Stimulated activated CD4-positive, alpha-beta T cell treated with anti-CD3 and anti-CD28 coated beads, Interleukin-12 subunit alpha, Interleukin-12 subunit beta, amount 100 ng/mL, for 48 hours (primary cell): Measurements from ENCODE around the gene EVPL.
A peak's percentile ranks its signal among the peaks of the same experiment; 100 is the strongest.

ENCODE experiments used
- DNase-seq, 3 donors: peaks; one replicate each; pipeline ENCODE4 v3.0.0-alpha.2; 2020; ENCODE audit warnings: low read depth in 2 of 3, low spot score in 1 of 3

EVPL gene

DNA sequence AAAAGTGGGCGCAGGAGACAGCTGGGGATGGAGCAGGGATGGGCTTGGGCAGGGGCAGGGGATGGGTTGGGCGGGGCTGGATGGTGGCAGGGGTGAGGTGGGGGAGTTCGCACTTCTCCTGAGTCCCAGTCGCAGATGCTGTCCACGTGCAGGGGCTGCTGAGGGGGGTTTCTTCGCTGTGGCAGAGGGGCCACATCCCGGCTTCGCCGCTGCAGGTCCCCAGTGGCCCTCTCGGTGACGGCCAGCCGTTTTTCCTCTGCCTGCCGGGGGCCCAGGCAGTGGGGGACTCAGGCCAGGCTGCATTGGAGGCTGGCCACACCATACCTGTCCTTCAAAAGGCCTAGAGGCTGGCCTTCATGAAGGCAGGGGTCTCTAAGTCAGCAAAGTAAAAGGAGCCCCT is 8.3 kb downstream of the EVPL start:
- no peak for DNase-seq

DNA sequence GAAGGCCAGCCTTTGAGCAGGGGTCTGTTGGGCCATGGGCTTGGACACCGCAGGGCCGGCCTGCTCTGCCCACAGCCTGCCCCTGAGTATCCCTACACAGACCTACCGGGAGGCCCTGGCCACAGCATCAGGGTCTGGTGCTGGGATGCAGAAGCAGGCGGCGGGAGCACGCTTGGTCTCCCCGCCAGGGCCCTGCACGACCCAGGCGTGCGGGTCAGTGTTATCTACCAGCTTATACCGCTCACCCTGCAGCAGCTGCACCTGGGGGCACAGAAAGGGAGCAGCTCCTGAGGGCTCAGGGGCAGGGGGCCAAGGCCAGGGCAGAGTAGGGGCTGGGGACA is 8.8 kb downstream of the EVPL start:
- no peak for DNase-seq

DNA sequence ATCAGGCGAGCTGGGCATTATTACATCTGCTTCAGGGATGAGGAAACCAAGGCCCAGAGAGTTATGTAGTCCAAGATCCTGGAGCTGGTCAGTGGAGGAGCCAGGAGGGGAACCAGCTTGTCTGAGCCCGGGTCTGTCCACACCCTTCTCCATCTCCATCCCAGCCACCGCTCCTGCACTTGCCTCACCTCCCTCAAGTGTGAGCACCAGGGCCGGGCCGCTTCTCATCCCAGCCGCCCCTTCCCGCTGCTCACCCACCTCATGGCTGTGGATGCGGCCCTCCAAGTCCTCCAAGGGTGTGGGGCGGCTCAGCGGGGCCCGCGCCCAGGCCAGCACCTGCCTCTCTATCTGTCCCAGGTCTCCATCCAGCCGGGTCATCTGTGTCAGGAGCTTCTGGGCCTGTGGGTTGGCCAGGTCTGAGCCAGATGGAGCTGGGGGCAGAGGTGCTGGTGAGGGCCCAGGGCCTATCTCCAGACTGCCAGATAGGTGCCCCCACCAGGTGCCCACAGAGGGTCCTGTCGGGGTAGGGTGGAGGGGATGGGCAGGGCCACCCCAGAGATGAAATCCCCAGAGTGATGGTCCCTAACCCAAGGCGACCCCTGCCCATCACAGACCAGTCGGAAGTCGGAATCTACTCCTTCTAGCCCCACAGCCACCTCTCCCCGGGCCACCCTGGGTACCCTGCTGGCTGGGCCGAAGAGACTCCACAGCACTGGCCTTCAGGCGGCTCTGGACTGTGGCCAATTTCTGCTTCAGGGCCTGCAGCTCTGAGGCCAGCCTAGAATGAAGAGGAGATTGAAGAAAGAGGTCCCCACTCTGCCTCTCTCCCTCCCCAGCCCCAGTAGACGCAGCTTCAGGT is 9.4 kb downstream of the EVPL start:
- DNase-seq, result no peak

DNA sequence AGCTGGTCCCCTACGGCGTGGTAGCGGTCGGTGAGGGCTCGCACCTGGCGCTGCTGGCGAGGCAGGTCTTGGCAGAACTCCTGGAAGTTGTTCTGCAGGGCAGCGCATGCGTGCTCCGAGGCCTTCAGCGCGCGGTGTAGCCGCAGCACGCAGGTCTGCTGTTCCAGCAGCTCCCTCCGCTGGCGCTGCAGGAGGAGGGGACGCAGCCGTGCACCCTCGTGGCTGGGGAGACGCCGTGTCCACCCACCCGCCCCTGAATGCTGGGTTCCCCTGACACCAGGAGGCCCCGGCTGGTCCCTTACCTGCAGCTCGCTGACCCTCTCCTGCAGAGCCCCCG is 12.2 kb downstream of the EVPL start:
- DNase-seq, result no peak

DNA sequence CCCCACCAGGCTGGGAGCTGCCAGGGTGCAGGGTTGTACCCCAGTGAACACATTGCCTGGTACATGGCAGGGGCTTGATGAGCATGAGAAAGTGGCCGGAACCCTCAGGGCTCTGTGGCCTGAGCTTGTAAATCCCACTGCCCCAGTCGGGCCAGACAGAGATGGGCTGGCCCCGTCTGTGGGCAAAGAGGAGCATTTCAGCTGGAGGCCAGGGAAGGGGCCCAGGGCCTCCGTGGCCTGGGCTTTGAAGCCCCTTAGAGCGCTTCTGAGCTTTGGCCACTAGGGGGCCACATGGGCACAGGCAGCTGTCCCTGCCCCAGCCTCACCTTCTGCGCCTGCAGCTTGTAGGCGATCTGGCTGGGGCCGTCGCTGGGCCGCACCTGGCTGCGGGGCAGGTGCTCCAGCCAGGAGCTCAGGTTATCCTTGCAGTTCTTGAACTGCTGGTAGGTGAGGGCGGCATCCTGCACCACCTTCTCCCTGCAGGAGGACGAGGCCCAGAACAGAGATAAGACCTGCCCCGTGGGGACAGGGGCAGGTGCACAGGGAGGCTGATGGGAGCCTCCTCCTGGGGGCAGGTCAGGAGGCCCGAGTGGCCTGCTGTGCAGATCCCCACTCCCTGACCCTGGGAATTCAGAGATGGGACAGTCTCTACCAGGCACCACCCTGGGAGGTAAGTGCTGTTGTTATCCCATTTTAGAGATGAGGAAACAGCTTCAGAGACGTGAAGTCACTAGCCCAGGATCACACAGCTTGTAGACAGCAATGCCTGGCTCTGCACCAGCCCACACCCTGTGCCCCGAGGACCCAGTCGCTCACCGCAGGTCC is 12.8 kb downstream of the EVPL start:
- peak; percentile 65 to 71 (median 71) for DNase-seq

DNA sequence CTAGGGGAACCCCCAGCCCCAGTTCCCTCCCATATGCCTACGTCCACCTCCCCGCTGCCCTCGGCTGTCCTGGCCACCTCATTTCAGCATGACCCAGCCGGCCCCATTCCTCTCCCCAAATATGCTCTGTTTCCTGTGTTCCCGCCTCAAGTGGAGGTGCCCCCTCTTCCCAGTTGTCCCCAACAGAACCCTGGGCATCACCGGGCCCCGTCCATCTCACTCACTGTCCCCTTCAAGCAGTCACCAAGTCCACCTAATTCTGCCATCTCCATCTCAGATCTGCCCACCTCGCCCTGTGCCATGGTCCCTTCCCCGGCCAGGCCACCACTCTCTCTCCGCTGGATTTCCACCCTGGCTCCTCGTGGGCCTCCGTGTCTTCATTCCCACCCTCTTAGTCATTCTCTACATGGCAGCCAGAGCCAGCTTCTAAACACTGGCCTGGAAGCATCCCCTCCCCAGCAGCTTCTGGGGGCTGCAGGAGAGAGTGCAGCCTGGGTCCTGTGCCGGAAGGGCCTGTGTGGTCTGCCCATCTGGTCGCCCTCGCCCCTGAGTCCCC is 13.7 kb downstream of the EVPL start:
- no peak for DNase-seq

DNA sequence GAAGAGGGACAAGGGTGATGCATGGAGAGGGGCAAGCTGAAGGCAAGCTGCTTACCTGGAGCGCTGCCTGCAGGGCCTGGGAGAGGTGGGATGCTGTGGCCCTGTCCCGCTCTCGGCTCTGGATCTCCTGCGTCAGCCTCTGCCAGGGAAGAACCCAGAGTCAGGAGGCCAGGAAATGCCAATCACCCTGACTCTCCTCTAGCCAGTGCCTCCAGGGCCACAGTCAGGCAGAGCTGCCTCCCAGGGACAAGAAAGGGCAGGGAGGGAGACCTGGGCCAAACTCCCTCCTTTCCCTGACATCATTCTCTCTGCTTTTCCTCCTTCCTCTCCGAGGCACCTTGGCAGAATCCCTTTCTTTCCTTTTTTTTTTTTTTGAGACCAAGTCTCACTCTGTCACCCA is 15.2 kb downstream of the EVPL start:
- DNase-seq, result no peak

DNA sequence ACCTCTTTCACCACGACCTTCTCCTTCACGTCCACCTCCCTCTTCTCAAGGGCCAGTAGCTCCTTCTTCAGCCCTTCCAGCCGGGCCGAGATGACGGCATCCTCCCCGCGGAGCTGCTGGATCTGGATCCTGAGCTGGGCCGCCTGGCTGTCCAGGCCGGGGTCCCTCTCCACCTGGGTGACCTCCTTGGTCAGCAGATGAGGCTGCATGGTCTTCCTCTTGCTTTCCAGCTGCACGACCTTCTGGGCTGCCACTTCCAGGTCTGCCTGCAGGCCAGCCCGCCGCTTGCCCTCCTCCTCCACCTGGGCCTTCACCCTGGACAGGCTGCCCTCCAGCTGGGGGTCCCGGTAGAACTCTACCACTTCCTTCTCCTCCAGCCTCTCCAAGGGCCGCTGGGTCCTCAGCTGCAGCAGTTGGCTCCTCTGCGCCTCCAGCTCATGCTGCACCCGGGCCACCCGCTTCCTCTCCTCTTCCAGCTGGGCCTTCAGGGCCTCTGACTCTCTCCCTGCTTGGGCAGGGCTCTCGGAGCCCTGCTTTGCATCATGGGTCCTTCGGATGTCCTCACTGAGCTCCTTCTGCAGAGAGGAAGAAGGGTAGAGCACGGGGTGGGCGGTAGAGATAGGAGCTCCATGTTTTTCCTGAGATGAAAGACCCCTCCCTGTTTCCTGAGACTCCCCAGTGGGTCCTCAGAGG is 17.0 kb downstream of the EVPL start:
- no peak for DNase-seq

DNA sequence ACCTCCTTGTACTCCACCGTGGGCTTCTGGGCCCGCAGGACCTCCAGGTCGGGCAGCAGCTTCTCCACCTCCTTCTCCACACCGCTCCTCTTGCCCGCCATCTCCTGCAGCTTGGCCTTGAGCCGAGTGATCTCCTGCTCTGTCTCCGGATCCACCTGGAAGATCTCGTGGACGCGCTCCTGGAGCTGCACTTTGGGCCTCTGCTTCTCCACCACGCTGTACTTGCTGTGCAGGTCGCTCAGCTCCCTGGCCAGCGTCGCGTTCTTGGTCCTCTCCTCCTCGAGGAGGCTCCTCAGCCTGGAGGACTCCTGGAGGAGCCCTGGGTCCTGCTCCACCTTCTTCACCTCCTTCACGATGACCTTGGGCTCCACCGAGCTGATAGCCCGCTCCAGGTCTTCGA is 17.7 kb downstream of the EVPL start:
- no peak for DNase-seq

DNA sequence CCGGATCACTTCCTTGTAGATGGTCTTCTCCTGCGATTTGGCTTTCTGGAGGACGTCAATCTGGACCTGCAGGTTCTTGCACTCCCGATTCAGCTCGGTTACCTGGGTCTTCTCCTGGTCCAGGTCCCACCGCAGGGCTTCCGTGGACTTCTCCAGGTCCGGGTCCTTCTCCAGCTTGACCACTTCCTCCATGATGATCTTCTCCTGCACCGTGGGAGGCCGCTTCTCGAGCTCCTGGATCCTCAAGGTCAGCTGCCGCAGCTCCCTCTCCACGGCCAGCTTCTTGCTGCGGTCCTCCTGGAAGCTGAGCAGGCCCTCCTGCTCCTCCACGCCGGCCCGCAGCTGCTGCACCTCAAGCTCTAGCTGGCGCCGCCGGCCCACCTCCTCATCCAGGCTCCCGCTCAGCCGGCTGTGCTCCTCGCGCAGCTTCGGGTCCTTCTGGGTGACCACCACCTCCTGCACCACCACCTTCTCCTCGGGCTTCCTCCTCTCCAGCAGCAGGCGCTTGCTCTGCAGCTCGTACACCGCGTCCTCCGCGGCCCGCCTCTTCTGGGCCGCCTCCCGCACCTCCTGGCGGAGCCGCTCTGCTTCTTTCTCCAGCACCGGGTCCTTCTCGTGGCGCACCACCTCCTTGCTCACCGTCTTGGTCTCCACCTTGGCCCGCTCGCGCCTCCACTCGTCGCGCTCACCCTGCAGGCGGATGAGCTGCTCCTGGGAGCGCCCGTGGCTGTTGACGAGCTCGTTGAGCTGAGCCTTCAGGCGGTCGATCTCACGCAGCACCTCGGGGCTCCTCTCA is 18.3 kb downstream of the EVPL start:
- no peak for DNase-seq

DNA sequence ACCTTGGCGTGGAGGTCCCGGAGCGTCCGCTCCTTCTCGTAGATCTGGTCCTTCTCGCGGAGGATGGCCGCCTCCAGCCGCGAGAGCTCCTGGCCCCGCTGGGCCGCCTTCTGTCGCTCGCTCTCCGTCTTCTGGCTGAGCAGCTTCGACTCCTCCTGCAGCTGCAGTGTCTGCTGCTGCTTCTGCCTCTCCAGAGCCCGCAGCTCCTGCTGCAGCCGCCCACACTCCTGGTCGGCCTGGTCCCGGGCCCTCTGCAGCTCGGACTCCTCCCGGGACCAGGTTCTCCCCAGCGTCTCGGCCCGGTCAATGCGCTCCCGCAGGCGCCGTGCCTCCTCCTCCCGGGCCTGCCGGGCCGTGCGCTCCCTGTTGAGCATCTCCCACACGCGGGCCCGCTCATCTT is 18.9 kb downstream of the EVPL start:
- no peak for DNase-seq

DNA sequence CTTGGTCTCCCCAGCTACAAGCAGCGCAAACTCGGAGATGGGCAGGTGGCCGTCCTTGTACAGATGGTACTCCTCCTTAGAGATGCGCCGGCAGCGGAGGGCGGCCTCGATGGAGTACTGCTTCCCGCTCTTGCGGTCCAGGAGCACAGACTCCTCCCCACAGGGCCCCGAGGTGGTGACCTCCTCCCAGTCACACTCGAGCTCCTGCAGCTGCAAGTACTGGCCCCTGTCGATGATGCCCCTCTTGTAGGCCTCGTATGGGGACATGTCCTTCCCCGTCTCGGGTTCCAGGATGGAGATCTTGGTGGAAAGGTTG is 19.3 kb downstream of the EVPL start:
- no peak for DNase-seq

DNA sequence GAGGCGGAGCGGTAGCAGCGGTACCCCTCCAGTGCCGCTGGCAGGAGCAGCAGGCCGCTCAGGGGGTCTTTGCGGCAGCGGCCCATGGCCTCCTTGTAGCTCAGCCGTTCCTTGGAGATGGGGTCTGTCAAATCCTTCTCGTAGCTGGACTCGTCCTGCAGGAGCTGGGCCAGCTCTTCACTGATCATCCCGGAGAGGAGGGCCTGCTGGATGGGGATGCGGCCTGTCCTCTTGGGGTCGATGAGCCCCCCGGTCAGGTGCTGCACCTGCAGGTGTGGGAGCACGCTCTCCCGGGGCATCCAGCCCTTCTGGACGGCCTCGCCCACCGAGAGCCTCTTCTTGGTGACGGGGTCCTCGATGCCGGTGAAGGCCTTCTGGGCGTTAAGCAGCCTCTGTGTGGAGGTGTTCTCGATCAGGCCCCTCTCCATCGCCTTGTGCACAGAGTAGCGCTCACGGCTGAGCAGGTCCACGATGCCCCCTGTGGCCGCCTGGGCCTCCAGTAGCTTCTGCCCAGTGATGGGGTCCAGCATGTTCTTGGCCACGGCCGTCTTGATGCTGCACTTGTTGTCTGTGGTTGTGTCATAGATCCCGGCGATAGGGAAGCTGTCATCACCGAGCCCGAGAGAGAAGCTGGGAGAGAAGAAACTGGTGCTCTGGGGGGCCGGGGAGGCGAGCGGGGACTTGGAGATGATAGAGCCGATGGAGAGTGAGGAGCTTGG is 19.8 kb downstream of the EVPL start:
- DNase-seq, result no peak

DNA sequence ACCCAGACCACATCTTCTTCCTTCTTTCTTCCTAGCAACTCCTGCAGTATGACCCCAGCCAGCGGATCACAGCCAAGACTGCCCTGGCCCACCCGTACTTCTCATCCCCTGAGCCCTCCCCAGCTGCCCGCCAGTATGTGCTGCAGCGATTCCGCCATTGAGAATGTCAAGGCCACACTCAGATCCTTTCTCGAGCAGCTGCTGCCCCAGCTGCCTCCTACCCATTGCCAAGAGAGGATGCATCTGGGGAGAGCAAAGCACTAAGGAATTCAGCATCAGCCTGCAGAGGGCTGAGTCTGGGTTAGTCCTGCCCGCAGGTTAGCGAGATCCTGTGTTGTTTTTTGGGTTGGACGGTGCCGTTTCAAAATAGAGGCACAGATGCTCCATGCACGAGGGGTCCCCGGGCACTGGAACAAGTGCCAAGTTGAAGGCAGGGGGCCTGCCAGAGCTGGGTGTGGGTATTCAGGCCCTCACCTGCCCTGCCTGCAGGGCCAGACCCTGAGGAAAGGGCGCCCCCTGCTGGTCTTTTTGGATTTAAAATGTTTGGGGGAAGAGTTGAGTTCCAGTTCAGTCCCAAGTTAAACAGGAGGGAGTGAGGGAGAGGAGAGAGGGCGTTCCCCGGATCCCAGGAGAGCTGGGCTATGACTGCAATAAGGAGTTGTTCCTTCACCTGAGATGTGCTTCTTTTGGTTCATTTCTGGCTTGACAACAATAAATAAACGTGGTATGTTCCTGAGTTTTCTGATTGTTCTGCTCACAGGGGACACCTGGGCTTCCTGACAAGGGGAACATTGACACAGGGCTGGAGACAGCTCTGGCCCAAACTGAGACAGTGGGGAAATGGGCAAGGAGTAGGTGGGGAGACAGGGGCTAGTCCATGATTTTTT is 21.6 kb downstream of the EVPL start:
- DNase-seq, result peak; percentile 60 to 95 (median 80)

DNA sequence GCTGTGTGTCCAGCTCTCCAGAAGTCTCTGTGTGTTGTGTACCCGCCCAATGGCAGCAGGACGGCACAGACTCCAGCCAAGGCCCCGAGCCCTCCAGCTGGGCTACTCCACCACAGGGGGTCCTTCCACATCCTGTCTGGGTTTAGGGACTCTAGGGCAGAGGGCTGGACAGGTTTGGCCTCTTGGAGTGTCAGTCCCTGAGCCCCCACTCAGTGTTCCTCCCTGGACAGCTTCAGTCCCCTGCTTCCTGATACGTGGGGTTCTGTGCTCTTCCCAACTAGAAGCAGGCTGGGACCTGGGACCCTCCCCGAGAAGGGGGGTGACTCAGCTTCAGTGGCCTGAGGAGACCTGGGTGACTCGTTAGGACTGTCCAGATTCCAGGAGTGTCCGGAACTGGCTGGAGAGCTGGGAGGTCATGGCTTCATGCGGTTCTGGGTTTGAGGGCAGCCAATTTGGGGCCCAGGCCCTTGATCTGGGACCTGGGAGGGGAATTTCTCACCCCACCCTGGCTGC is 22.3 kb downstream of the EVPL start:
- DNase-seq, result no peak

DNA sequence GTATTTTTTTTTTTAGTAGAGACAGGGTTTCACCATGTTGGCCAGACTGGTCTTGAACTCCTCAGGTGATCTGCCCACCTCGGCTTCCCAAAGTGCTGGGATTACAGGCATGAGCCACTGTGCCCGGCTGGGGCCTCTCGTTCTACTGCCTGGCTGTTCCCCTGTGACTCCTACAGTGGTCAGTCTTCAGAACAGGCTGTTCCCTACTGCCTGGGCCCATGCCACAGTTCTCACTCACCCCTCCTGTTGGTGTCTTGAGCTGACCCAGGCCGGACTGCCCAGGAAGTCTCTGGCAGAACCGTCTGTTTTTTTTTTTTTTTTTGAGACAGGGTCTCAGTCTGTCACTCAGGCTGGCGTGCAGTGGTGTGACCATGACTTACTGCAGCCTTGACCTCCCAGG is 23.2 kb downstream of the EVPL start:
- DNase-seq, result no peak

DNA sequence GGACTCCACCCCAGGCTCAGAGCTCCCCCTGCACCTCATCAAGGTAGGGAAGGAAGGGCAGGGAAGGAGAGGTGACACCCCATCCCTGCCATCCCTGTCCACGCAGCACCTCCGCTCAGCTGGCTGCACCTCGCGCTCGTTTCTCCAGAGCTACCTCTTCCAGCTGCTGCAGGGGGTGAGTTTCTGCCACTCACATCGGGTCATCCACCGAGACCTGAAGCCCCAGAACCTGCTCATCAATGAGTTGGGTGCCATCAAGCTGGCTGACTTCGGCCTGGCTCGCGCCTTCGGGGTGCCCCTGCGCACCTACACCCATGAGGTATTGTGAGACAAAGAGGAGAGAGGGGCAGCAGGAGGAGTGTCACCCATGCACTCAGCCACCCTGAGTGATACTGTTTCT is 25.0 kb downstream of the EVPL start:
- no peak for DNase-seq

DNA sequence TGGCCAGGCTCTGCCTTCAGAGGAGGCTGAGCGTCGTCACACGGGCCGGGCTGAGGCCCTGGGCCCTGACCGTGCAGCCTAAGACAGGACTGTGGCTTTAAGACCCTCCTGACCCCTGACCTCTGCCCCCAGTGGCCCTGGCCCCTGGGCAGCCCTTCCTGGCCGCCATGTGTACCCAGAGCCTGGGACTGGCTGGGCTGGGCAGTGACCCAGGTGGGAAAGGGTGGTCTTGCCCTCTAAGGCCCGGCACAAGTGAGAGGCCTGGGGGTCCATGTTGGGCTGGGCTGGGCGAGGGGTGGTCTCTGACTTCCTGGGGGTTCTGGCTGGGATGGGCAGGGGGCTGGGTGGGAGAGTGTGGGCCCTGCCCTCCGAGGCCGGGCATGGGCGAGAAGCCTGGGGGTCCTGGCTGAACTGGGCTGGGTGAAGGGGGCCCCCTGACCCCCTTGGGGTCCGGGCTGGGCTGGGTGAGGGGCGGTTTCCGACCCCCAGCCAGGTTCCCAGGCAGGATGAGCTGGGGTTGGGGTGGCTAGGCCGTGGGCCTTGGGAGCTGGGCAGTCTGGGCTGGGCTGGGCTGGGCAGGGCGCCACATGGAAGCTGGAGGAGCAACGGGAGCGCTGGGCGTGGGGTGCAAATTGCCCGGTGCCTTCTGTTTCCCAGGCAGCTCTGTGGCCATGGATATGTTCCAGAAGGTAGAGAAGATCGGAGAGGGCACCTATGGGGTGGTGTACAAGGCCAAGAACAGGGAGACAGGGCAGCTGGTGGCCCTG is 26.2 kb downstream of the EVPL start, which contains the start of gene CDK3:
TSS of gene CDK3 (plus strand) at position 101 of the 767 bp plus-strand sequence. CDS start at position 672, 571 bp downstream.
- DNase-seq, result no peak
